Stimulated activated CD4-positive, alpha-beta T cell treated with anti-CD3 and anti-CD28 coated beads, Interleukin-15, amount 100 ng/mL, for 1 hour (primary cell): ENCODE data around the gene PPP2R2D.

ENCODE experiments used
- DNase-seq, 2 donors: peaks; one replicate each; pipeline ENCODE4 v3.0.0-alpha.2; 2020; ENCODE audit warnings: low read depth in 1 of 2, low spot score in 1 of 2

Gene PPP2R2D

DNA sequence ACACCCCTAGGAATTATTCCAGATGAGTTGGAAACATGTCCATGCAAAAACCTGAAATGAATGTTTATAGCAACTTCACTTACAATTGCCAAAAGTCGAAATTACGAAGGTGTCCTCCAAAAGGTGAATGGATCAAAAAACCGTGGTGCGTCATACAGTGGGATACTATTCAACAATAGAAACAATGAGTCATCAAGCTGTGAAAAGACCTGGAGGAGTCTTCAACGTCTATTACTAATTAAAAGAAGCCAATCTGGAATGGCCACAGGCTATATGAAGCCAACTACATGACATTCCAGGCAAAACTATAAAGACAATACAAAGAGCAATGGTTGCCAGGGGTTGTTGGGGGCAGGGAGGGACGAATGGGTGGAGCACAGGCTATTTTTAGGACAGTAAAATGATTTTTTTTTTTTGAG, 12.6 kb upstream of the PPP2R2D start:
- no peak for DNase-seq

DNA sequence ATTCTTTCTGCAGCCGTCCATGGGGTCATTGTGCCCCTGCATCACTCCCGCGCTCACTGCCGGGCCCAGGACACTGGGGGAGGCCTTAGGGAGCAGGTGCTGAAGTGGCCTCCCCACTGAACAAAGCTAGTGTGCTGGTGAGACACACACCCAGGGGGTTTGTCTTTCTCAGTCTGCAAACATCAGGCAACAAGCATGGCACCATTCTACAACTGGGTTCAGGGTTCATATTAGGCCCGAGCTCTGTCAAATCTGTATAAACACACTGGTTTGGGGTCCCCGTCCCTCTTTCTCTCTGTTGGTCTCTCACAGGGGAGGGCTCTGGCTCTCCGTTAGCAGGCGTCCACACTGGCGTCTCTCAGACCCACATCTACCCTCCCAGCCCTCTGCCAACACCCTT, 11.1 kb upstream of the PPP2R2D start:
- DNase-seq, result no peak

DNA sequence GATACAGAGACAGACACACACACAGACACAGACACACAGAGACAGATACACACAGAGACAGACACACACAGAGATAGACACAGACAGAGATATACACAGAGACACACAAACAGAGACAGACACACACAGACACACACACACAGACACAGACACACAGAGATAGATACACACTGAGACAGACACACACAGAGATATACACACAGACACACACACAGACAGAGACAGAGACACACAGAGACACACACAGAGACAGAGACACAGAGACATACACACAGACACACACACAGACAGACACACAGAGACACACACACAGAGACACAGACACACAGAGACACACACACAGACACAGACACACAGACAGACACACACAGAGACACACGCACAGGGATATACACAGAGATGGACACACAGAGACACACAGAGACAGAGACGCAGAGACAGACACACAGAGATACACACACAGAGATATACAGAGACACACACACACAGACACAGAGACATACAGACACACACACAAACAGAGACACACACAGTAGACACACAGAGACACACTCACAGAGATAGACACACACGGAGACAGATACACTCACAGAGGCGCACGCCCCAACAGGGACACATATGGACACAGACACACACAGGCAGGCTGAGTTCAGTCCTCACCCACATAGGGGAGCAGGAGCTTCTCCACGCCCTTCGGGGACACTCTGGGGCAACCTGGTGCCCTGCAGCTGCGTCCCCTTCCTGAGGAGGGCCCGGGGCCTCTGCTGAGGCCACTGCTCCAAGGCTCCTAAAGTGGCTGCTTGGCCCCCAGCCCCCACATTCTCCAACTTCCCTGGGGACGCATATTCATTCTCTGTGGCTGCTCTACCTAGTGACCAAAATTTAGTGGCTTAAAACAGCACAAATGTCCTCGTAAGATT, 10.3 kb upstream of the PPP2R2D start:
- no peak for DNase-seq

DNA sequence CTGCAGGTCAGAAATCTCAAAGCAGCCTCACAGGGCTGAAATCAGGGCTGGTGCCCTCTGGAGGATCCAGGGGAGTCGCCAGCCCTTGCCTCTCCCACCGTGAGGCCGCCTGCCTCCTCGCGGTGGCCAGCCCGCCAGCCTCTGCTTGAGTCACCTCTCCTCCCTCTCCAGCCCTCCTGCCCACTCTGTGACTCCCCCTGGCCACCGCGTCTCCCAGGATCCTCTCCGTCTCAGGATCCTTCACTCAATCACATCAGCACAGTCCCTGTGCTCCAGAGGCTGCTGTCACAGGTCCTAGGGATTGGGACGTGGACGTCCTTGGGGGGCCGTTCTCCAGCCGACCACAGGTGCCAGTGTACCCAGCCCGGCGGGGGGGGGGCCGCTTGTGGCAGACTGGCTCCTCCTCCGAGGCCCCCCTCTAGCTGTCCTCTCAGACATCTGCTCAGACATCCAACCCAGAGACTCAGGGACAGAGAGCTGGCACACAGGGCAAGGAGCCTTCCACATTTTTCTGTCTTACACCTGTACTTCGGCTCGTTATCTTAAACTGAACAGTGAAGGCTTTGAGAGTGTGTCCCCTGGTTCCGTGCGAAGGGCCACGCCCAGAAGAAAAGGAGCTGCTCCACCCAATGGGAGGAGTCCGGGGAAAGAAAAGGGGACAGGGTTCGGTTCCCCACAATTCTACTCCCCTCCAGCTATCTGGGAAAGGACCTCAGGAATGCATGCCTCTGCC, 9.4 kb upstream of the PPP2R2D start:
- DNase-seq, result no peak

DNA sequence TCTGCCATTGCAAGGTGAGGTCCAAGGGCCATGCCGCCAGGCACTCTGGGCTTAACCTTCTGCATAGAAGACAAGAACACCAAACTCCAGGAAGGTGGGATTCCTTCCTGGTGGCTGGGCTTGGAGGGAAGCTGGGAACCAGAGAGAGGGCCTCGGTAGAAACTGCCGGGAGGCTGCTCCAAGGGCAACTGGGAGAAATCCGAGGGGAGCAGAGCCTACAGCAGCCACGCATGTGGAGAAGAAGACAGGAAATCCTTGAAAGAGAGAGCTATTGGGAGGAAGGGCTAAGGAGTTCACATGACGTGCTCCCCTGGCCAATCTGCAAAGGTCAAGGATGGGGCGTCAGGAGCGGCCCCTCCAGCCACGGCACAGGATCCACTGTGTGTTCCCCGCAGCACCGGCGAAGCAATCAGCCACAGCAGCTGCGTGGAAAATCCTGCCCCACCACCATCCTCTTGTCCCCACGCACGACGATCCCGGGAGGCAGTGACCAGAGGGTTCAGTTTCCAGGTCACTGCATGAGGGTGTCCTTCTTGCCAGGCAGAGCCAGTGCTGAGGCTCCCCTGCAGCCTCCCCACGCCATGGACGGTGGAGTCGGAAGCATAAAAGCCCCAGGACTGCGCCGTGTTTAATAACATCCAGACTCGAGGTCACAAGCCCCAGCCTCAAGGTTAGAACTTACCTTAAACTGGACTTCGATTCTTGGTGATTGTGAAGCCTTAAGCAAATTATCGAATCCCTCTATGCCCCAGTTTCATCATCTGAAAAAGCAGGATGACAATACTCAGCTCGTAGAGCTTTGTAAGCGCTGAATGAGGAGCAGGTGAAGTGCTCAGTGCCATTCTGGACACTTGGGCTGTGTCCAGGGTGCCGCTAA, 8.6 kb upstream of the PPP2R2D start:
- no peak for DNase-seq

DNA sequence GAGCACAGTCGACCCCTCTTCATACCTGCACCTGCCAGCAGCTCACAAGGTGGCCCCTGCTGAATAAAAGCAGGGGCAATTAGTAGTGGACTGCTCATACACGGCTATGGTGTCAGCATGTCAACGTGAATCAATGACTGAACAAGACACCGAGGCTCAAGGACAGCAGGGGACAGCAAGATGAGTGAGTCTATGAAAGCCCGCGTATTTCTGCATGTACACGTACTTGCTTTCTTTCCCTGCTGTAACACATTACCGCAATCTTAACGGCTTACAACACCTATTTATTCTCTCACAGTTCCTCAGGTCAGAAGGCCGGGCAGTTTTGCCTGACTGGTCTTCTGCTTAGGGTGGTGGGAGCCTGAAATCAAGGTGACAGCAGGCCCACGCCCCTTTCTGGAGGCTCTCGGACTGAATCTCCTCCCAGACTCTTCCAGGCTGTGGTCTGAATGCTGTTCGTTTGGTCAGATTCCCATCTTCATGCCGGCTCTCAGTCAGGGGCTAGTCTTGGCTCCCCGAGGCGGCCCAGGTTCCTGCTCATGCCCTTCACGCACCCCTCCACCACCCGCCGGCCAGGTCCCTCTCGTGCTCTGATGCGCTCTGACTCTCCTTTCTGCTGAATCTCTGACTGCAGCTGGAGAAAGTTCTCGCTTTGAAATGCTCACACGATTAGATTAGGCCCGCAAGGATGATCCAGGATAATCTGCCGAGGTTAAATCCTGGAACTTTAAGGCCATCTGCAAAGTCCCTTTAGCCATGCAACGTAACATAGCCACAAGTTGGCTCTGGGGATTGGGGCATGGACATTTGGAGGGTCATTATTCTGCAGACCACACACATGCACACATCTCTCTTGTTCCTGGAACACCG, 7.8 kb upstream of the PPP2R2D start:
- no peak for DNase-seq

DNA sequence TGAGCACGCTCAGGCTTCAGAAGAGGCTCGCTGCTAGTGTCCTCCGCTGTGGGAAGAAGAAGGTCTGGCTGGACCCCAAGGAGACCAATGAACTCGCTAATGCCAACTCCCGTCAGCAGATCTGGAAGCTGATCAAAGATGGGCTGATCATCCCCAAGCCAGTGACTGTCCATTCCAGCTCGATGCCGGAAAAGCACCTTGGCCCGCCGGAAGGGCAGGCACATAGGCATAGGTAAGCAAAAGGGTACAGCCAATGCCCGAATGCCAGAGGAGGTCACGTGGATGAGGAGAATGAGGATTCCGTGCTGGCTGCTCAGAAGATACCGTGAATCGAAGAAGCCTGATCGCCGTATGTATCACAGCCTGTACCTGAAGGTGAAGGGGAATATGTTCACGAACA, 5.7 kb upstream of the PPP2R2D start:
- DNase-seq, result no peak

DNA sequence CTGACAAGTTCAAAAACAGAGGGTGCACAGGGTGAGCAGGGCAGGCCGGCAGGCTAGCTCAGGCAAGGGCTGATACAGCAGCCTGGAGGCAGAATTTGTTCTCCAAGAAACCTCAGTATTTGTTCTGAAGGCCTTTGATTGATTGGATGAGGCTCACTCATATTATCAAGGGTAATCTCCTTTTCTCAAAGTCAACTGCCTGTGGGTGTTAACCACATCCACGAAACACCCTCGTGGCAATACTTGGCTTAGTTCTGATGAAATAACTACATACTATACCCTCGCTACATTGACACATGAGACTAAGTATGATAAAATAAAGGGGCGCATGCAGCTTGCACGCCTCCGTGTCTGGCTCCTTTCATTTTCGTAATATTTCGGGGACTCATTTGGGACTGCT, 4.4 kb upstream of the PPP2R2D start:
- no peak for DNase-seq

DNA sequence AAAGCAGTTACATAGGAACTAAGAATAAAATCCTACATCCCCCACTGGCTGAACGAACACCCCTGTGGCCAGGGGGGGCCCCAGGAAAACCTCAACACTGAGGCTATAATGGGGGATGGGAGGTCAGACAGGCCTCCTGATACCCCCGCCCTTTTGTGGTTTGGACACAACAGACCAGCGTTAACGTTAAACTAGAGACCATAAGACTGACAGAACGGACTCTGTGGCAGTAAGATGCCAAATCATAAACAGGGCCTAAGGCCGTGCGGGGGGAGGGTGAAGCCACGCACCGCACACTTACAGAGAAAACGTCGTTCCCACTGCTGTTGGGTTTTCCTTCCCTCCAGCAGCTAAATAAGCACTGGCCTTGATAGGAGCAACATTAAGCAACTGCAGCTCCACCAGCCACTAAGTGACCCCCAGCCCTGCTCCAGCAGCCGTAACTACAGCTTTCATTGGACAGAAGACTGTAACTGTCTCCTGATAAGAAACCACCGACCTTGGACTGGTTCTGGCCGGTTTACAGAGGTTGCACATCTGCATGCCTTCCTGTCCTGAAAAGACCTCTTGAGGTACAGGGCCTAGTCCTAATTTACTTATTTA, 3.4 kb upstream of the PPP2R2D start:
- DNase-seq, result no peak

DNA sequence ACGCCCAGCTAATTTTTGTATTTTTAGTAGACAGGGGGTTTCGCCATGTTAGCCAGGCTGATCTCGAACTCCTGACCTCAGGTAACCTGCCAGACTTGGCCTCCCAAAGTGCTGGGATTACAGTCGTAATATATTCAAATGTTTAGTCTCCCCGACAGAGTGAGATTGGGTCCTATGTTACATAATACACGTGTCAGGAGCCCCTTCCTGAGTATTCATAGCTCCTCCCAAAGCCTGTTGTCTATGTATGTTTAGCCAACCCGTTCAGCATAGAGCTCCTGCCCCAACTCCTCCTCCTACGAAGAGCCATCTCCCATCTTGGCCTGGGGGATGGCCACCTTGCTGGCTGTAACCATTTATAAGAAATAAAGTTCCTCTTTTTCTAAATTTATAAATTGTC, 2.7 kb upstream of the PPP2R2D start:
- DNase-seq, result no peak

DNA sequence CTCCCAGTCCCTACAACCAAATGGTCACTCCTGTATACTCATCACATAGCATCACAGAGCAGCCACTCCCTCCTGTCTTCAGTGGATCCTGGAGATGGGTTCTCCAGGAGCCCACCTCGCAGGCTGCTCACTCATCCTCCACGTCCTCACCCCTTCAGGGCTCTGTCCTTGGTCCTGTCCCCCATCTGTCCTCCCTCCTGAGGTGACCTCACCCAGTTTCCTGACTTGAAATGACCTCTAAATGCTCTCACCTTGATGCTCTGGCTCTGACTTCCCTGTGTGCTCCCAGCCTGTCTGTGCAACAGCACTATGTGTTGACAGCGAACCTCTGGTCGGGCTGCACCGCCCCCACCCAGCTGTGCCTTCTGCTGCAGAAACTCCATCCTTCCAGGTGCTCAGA, 2.1 kb upstream of the PPP2R2D start:
- no peak for DNase-seq

DNA sequence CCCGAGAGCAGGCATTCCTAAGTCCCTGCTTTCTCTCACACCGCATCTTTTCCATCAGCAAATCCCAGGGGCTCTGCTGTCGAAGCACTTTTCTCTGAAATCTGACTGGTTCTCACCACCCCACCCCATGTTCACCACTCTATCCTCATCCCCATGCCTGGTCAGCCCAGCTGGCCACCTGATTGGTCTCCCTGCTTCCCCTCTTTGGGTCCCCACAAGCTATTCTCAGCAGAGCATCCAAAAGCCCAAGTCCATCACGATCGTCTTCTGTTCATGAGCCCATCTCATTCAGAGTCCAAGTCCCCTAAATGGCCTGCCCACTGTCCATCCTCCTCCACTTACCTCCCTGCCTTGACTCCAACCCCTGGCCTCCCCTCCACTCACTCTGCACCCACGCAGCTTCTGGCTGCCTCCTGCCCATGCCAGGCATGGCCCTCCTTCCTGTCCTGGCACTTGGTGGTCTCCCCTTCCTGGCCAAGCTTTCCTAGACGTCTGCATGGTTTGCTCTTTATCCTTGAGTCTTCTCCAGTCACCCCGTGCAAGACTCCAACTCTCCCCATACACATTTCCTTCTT, 1.6 kb upstream of the PPP2R2D start:
- no peak for DNase-seq

DNA sequence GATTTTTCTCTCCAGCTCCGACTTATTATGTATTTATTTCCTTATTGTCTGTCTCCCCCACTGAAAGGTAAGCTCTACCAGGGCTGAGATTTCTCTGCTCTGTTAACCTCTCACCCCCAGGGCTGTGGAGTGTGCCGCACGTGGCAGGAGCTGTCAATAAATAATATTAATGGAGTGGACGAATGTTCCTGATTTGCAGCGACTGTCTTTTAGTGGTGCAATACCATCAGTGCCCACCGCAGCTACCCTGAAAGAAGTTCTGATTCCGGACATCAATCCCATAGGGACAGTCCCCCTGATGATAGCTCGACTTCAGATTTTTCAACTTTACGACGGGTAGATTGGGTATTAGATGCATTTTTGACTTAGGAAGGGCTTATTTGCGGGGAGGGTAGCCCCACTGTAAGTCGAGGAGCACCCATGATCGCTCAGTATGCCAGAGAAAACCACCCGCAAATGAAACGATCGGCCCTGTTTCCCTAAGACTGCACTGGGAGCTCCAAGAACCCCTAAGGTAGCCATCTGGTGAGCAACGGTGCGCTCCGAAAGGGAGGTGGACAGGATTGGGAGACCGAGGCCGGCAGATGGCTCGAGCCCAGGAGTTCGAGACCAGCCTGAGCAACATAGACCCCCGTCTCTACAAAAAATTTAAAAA, 986 bp upstream of the PPP2R2D start:
- DNase-seq, result no peak

DNA sequence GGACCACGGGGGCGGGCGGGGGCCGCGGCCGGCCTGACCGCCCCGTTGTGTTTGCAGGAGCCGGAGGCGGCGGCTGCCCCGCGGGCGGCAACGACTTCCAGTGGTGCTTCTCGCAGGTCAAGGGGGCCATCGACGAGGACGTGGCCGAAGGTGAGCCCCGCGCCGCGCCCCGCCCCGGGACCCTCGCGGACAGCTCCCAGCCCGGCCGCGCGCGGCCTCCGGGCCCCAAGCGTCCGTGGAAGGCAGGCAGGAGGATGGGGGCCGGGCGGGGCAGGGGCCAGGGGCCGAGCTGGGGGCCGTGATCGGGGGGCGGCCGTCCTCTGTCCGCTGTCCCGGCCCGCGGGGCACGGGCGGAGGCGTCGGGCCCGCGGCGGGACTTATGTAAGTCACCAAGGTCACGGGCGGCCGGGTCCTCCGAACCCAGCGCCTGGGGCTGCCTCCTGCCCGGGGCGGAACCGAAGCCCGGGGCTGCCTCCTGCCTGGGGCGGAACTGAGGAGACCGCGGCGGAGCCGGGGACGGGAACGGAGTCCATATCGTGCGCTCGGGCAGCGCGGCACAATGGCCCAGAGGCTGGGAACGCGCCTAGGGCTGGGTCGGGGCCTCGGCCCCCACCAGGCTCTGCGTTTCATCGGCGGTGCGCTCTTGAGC, 497 bp downstream of the PPP2R2D start:
- peak in 1 of 2 donors; percentile 27 for DNase-seq

DNA sequence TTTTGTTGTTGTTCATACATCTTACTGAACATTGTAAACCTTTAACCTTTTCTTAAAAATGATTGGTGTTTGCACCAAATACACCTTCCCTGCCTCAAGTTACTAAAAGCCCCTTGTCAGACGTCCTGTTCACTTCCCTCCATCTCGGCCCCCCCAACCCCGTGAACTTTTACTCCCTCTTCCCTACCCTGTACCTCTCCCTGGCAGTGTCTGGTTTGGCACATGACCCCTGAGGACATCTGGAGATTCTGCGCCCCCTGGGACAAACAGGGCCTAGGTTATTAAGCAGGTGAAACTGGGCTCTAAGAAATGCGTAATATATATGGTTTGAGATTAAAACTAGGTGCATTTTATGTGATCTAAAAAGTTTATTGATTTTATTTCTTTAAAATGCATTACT, 1.4 kb downstream of the PPP2R2D start:
- no peak for DNase-seq

DNA sequence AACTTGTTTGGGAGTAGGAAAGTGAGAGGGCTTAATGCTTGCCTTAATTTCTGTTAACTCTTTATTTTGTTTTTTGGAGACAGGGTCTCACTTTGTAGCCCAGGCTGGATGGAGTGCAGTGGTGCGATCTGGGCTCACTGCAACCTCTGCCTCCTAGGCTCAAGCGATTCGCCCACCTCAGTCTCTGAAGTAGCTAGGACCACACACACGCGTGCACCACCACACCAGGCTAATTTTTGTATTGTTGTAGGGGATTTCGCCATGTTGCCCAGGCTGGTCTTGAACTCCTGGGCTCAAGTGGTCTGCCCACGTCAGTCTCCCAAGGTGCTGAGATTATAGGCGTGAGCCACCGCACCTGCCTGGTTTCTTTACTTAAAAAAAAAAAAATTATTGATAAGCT, 1.9 kb downstream of the PPP2R2D start:
- DNase-seq, result no peak

DNA sequence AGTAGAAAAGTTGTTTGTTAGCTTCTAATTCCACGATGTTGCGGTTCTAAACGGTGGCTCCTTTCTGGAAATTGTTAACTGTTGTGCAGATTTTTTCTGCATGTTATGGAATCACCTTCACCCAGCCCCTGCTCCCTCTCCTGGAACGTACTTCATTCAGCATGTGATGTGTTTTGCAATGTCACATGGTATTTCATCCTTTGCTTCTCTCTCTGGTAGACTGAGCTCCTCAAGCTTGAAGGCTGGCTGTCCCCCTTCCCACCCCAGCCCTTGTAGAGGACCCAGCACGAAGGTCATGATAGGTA, 4.4 kb downstream of the PPP2R2D start:
- no peak for DNase-seq

DNA sequence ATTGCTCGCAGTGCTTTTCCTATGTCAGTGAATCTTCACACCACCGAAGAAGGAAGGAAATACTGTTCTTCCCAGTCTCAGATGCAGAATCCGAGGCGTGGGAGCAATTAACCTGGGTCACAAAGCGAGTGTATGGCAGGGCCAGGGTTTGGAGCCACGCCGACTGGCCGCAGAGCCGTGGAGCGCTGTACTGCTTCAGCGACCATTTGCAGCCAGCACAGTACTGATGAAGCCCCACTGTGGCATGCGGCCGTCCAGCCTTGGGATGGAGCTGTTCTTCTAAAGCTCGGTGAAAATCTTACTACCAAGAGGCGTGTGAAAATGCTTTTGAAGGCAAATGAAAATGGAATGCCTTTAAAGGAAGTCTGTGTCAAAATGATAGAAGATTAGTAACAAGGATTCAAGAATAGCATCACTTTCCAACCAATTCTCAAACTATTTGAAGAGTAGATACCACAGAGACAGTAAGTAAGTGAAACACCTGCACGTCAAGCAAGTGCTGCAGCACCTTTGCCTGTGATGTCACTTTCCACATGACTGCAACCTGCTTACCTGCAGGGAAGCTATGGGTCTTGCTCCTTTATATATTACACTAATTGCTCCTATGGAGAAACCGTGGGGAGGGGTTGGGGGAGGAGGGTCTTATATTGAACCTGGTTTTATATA, 4.9 kb downstream of the PPP2R2D start:
- no peak for DNase-seq

DNA sequence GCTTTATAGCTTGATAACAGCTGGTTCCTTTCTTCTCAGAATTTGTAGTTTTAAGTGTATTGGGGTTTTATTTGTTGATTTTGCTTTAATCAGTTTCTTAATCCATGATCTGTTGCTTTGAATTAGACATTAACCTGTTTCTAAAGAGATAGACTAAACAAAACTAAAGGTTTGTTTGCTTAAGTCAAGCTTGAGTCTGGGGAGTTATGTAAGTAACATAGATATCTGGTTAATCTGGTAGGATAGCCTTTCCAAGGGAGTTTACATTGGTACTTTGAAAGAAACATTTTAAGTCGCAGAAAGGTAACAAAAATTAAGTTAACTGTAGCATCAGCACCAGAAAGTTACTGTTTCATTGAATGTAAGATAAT, 5.4 kb downstream of the PPP2R2D start:
- no peak for DNase-seq
